ENCODE results near the gene CIP2A. TPM values are rescaled to one million over a fixed set of nuclear protein-coding genes. Genes with fewer than 3 reads are reported as not detected.

Gene CIP2A
- total RNA-seq, 3 donors from 2014 or later, result 2.0 to 5.1 (median 3.5) TPM

GRCh38 chr3:108500728-108501127 is 88.5 kb downstream of the CIP2A start:
- no peaks in the 10 kb centered on the region for H3K4me1 ChIP-seq
- TF ChIP-seq CTCF (IDR thresholded peaks at IDR 0.05) (no peak), POLR2AphosphoS5 (IDR thresholded peaks at IDR 0.05) (no peak), POLR2A (IDR thresholded peaks at IDR 0.05) (no peak)
- no peaks in the 10 kb centered on the region for H3K9me3 ChIP-seq
- H3K36me3 ChIP-seq, result no peaks in the 10 kb centered on the region
- no peaks in the 10 kb centered on the region for H3K27me3 ChIP-seq
- intact Hi-C loops (cut with DNase I; ENCODE audit: low total_unique reads), result no loop called here
- DNase-seq (ENCODE audit: low spot score in 2 of 2), result no peak
- no peak overlapping the region for H3K27ac ChIP-seq
- H3K4me3 ChIP-seq, result no peak overlapping the region

Other genes with a start within 250 kb of the CIP2A start
- gene MYH15, start 78.8 kb downstream of the CIP2A start, total RNA-seq, result not detected
- 10 to 100 TPM in 1 of 3 donors, 1 to 10 TPM in 2; 6.2 to 10.8 (median 9.8) TPM for gene DZIP3, start 284 bp upstream of the CIP2A start, total RNA-seq
- gene RETNLB, start 168.0 kb upstream of the CIP2A start, total RNA-seq, result not detected
- gene TRAT1, start 233.3 kb upstream of the CIP2A start, total RNA-seq, result 1 to 10 TPM in 1 of 3 donors, under 1 TPM in 2; 0.64 to 2.0 (median 0.88) TPM